GM13976 (cell line): ENCODE measurements around the gene SHISAL2A.

ENCODE experiments used
- DNase-seq: peaks from one replicate; pipeline ENCODE4 v3.0.0; 2012; ENCODE audit warnings: low spot score
- in situ Hi-C: fragments of 300-500 bp; cut with MboI; formaldehyde crosslinking; loops from one replicate; pipeline ENCODE4 v1.12.0; 2022; ENCODE audit warnings: low sequenced_read_pairs, mixed read lengths, inconsistent platforms; ENCODE audit not compliant: unreplicated experiment
- TF ChIP-seq, protein P1 (sequence below): IDR thresholded peaks from 2 replicates; pipeline ENCODE4 v1.5.1; 2012; ENCODE audit warnings: borderline replicate concordance, mild to moderate bottlenecking; ENCODE audit not compliant: insufficient read depth; ENCODE audit errors: extremely low read depth, missing control alignments, control extremely low read depth

SHISAL2A gene

DNA sequence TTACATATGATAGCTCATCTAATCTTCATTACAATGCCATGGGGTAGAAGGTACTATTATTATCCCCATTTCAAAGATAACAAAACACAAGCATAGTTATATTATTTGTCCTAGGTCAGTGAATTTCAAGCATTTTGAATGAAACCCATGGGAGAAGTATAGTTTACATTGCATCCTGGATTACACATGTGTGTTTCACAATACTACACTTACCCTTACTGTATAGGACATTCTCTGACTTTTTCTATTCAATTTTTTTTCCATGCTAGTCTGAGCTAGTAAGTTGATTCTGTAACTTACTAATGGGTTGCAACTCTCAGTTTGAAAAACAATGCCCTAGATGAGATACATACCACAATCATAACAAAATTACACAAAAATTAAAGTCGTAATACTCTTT is 39.5 kb upstream of the SHISAL2A start:
- DNase-seq: no peak
- in situ Hi-C loops: no loop called here
- TF ChIP-seq, protein P1, sequence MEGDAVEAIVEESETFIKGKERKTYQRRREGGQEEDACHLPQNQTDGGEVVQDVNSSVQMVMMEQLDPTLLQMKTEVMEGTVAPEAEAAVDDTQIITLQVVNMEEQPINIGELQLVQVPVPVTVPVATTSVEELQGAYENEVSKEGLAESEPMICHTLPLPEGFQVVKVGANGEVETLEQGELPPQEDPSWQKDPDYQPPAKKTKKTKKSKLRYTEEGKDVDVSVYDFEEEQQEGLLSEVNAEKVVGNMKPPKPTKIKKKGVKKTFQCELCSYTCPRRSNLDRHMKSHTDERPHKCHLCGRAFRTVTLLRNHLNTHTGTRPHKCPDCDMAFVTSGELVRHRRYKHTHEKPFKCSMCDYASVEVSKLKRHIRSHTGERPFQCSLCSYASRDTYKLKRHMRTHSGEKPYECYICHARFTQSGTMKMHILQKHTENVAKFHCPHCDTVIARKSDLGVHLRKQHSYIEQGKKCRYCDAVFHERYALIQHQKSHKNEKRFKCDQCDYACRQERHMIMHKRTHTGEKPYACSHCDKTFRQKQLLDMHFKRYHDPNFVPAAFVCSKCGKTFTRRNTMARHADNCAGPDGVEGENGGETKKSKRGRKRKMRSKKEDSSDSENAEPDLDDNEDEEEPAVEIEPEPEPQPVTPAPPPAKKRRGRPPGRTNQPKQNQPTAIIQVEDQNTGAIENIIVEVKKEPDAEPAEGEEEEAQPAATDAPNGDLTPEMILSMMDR: no peak

DNA sequence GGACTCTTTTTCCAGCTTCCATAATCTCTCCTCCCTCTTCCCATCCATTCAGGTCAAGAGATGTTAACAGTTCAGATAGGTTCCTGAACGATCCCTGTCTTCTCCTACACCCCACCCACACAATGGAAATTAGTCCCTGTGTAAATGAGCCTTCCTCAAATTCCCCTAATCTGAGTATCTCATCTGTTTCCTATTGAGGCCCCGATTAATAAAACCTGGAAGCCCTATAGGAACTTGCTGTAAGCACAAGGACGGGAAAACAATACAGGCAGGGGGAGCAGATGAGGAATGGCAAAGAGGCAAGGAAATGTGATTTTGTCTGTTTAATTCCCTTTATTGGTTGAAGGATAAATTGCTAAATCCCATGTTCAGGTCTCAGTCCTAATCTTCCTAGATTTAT is 37.9 kb upstream of the SHISAL2A start:
- DNase-seq: no peak
- in situ Hi-C loops: no loop called here
- TF ChIP-seq, protein P1: no peak

DNA sequence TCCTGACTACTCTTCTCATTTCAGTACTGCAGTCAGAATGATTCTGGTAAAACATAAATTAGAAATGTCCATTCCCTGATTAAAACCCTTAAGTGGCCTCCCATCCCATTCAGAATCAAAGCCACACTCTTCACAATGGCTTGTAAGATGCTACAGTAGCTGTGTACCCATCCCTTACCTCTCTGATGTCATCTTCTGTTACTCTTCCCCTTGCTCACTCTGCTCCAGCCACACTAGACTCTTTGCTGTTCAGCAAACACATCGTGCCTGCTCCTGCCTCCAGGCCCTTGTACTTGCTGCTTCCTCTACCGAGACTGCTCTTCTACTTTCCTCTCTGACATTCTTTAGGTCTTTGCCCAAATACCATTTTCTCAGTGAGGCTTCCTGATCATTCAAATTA is 35.1 kb upstream of the SHISAL2A start:
- in situ Hi-C loops: no loop called here
- no peak for DNase-seq
- TF ChIP-seq, protein P1: no peak

DNA sequence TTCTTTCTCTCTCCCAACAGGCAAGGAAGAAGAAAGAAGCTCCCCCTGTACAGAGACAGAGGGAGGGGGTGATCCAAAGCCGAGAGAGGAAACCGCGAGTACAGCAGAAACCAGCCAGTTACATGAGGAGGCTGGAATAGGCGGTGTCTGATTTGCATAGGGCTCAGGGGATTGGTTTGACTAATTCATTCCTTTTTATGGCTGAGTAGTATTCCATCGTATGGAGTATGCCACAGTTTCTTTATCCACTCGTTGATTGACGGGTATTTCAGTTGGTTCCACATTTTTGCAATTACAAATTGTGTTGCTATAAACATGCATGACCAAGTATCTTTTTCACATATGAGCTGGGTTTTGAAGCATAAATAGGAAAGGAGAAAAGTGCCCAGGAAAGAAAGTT is 34.2 kb upstream of the SHISAL2A start:
- DNase-seq: no peak
- TF ChIP-seq, protein P1: no peak
- in situ Hi-C loops: no loop called here

DNA sequence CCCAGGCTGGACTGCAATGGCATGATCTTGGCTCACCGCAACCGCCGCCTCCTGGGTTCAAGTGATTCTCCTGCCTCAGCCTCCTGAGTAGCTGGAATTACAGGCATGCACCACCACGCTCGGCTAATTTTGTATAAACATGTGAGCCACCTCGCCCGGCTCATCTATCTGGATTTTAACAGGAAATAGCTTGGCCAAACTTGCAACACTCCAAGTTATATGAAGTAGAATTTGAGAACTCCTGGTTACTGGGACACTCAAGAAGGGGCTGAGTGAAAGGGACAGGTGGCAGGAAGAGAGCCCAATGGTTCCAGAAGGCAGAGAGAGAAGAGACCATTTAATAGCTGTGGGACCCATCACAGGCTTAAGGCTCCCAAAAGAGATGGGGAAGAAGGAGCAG is 33.7 kb upstream of the SHISAL2A start:
- no peak for DNase-seq

DNA sequence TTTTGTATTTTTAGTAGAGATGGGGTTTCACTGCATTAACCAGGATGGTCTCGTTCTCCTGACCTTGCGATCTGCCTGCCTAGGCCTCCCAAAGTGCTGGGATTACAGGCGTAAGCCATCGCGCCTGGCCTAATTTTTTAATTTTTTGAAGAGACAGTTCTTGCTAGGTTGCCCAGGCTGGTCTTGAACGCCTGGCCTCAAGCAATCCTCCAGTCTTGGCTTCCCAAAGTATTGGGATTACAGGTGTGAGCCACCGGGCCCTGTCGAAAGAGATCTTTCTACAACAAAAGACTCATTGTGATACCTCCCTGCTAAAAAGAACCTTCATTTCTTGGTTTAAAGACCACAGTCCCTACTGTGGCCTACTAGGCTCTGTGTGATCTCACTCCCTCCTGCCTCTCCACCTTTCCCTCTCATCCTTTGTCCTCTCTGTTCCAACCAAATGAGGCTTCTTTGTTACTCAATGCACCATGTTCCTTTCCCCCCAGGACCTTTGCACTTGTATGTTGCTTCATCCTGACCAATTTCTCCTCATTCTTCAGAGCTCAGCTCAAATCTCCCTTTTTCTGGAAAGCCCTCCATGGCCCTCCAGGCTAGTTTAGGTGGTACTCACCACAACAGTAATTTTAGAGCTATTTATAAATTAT is 32.3 kb upstream of the SHISAL2A start:
- in situ Hi-C loops: no loop called here
- TF ChIP-seq, protein P1: no peak
- no peak for DNase-seq

More for the DNA sequence above, 33.7 kb upstream of the SHISAL2A start:
- TF ChIP-seq, protein P1: no peak
- in situ Hi-C loops: no loop called here
